HG02938 (cell line): ENCODE data around the gene DPYSL4.
A peak's percentile ranks its signal among the peaks of the same experiment; 100 is the strongest.
"Not testable (repeated sequence)": the region's sequence is repeated elsewhere in the genome, so short reads cannot be mapped to it uniquely, and the experiment has no call there.

Source experiments
- ATAC-seq: cut with Tn5 transposase; IDR thresholded peaks from one replicate; pipeline ENCODE4 v1.9.1; 2021; ENCODE audit warnings: mild to moderate bottlenecking, moderate library complexity; ENCODE audit not compliant: unreplicated experiment

DPYSL4 gene

DNA sequence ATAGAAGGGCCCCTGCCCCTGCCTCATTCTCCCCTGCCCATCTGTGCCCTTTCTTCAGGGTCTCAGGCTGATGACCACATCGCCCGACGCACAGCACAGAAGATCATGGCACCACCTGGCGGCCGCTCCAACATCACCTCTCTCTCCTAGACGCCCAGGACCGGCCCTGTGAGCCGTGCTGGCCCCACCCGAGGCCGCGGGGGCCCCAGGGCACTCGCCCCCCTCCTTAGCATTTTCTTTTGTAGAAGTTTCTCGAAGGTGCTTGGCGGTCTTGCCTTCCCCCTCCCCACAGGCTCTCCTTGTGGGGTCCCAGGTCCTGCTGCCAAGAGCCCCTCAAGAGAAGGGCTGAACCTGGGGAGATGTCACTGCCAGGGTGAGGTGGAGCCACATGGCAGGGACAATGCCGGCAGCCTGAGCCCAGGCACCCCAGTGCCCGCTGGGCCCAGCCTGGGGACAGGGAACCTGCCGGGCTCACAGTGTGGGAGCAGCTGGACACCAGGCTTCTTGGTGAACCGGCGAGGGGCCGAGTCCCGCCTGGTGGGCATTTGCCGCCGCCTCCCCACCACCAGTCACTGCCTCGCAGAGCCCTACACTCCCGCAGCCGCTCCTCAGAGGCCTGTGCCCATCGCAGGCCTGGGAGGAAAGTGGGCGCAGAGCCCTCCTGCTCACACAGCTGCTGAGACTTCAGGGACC, 18.2 kb downstream of the DPYSL4 start:
- ATAC-seq = no peak

- ATAC-seq = no peak
Observed at GRCh38 chr10:132205650-132206376, 19.1 kb downstream of the DPYSL4 start.

- no peak for ATAC-seq
Observed at GRCh38 chr10:132206377-132206745, 19.6 kb downstream of the DPYSL4 start.

GRCh38 chr10:132206806-132207535, 20.2 kb downstream of the DPYSL4 start:
- no peak for ATAC-seq

GRCh38 chr10:132207536-132208461, 21.1 kb downstream of the DPYSL4 start:
- ATAC-seq = no peak

DNA sequence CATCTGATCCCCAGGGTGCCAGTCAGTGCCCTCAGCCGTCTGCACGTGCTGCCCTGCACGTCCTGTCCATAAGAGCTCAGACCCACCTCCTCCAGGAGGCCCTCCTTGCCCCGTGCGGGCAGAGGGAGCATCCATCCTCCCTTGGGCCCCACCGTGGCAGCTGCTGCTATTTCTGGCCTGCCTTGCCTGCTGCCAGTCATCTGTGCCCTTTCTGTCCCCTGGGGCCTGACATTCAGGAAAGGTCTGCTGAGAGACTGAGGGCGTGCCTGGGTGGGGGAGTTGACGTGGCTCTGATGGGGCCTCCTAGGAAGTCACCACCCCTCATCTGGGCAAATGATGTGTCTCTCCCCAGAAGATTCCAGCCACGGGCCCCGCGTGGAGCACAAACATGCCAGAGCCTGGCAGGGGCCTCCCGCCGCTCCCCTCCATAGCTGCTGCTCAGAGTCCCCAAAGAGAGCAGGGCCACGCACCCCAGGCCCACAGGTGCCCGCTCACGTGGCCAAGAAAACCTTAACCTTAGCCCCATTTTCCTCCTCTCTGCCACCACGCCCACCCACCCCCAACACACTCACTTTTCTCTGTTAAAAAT, 21.8 kb downstream of the DPYSL4 start:
- ATAC-seq = no peak

DNA sequence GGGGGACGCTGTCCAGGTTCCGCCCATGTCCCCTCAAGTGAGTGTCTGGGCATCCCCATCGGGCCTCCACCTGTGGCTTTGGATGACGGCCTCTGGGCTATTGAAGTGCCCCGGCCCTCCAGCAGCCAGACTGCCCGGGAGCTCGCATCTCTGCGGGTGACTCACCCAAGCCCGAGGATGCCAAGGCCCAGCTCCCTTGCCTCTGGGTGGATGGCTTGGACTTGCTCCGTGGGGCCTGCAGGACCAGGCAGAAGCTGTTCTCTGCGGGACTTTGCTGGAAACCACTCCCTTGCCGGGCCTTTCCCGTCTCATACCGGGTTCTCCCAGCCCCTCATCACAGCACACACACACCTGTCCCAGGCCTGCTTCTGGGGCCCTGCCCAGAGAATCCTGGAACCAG, 22.4 kb downstream of the DPYSL4 start:
- no peak for ATAC-seq

DNA sequence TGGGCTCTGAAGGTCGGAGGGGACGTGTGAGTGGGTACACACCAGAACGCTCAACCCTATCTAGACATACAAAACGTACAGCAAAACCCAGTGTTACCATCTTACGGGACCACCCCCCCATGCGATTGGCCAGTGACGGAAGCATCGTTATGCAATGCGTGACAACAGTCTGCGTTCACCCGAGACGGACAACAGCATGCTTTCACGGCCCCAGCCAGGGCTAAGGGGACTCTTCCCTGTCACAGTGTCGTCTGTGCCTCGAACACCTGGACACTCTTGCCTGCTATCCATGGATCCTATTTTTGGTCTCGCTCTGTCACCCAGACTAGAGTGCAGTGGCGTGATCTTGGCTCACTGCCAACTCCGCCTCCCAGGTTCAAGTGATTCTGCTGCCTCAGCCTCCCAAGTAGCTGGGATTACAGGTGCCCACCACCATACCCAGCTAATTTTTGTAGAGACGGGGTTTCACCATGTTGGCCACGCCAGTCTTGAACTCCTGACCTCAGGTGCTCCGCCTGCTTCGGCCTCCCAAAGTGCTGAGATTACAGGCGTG, 23.3 kb downstream of the DPYSL4 start:
- no peak for ATAC-seq

DNA sequence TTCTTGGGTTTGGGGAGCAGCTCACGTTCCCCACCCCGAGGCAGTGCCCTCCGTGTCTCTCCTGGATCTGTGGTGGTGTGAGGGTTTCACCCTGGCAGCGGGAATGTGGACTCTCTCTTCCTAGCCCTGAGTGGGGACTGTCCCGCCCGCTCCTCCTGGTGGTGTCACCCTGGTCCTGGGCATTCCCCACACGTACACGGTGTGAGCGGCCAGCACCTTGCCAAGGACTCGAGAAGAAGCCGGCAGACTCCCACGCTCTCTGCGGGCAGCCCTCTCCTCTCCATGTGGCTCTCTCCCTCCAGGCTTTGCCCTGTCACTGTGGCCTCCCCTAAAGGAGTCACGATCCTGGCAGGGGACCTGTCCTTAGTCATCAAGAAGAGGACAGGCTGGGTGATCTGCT, 24.0 kb downstream of the DPYSL4 start:
- no peak for ATAC-seq

GRCh38 chr10:132211246-132211645, 24.5 kb downstream of the DPYSL4 start:
- no peak for ATAC-seq

DNA sequence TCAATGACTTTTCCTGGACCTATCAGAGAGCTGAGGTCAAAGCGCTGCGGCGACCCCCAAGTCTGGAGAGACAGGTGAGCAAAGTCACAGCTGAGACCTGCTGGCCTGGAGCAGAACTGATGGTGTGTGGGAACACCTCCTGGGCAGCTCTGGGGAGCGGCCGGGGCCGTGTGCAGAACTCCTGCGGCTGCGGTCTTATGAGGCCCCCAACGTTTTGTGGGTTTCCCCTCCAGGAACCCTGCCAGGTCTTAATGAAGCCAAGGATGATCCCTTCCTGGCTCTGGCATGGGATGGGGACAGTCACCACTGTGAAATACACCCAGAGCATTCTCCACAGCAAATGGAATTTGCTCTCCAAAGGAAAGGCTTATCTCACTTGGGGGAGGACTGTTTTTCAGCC, 26.1 kb downstream of the DPYSL4 start:
- ATAC-seq = no peak

DNA sequence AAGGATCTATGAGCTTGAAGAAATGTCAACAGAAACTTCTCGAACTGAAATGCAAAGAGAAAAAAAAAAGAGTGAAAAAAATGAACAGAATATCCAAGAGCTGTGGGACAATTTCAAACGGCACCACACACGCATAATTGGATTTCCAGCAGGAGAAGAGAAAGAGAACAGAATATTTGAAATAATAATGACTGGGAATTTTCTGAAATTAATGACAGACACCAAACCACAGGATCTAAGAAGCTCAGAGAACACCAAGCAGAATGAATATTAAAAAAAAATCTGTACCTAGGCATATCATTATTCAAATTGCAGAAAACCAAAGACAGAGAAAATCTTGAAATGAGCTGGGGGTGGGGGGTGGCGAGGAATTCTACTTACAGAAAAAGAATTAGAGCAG, 27.2 kb downstream of the DPYSL4 start:
- no peak for ATAC-seq

DNA sequence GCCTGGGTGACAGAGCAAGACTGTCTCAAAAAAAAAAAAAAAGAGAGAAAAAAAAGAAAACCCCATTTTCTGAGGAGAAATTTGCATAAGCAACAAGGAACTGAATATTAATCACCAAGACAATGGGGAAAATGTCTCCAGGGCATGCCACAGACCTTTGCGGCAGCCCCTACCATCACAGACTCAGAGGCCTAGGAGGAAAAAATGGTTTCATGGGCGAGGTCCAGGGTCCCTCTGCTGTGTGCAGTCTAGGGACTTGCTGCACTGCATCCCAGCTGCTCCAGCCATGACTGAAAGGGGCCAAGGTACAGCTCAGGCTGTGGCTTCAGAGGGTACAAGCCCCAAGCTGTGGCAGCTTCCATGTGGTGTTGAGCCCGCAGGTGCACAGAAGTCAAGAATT, 29.7 kb downstream of the DPYSL4 start:
- ATAC-seq = not testable (repeated sequence)

DNA sequence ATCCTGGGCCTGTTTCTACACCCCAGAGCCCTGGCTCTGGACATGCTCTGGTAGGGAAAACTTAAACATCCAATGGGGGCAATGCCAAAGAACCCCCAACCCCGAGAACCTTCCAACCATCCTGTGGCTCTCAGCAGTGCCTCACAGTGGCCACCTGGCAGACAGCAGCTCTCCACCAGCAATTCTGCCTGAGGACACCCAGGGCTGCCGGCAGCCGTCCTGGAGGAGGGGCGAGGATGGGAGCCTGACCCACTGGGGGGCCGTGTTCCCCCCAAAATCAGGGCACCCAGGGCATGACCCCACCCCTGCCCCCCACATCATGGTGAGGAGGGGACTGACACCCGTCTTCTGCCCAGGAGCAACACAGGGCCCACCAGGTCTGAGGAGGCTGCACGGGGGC, 32.7 kb downstream of the DPYSL4 start:
- no peak for ATAC-seq

GRCh38 chr10:132220061-132220460, 33.3 kb downstream of the DPYSL4 start:
- no peak for ATAC-seq

GRCh38 chr10:132220996-132221395, 34.2 kb downstream of the DPYSL4 start:
- not testable (repeated sequence) for ATAC-seq

DNA sequence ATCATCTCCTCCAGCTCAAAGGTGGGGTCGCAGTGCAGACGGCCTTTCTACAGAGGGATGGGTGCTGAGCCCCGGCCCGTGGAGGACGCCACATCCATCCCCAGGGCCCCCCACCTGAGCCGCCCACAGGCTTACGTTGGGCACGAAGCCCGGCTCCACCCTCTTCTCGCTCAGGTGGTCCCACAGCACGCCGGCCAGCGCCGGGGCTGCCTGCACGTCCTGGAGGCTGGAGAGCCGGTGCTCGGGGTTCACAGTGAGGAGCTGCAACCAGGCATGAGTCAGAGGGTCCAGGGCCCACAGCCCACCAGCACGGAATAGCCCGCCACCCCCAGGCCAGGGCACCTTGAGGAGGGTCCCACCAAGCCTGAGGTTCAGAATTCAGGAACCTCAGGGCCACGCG, 36.0 kb downstream of the DPYSL4 start:
- no peak for ATAC-seq

- ATAC-seq = peak; percentile 92
Observed at GRCh38 chr10:132223156-132223590, 36.4 kb downstream of the DPYSL4 start.

DNA sequence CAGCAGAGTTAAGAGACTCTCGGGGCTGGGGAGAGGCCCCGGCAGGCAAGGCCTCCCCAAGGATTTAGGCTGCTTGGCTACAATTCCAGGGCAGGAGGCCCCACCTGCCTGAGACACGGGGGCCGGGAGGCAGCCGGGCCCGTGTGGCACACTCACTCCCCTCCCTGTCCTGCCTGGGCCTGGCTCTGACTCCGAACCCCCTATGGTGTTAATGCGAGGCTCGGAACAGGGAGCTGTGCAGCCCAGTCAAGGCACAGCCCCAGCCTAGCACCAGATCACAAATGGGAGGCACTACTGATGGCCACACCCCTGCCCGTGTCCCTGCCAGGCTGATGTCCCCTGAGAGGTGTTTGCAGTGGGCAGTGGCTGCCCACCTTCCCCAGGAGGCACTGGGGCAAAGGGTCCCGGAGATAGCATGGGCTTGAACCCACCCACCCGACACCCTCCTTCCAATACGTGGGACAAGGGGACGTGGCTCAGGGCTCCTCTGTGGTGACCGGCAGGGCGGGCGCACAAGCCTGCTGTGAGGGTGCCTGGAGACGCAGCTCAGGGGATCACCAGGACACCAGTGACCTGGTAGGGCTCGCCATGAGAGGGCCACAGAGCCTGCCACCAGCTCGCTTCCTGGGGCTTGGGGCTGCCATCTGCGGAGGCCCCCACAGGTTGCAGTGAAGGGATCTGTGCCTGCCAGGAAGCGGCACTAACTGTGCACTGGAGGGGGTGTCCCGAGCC, 37.0 kb downstream of the DPYSL4 start:
- ATAC-seq = no peak
